ENCODE data around the gene WDR81.
A peak's percentile ranks its signal among the peaks of the same experiment; 100 is the strongest.
"Not testable (repeated sequence)": the region's sequence is repeated elsewhere in the genome, so short reads cannot be mapped to it uniquely, and the experiment has no call there.

Gene WDR81

GRCh38 chr17:1697681-1698080 lies 26.8 kb upstream of the WDR81 start:
- Histone ChIP-seq H3K27me3 (ENCODE audit: insufficient read depth, poor library complexity, severe bottlenecking) (no peaks in the 10 kb centered on the region), H3K36me3 (ENCODE audit: low read depth) (no peaks in the 10 kb centered on the region), H3K27ac (ENCODE audit: poor library complexity, severe bottlenecking) (no peak overlapping the region), H3K4me1 (ENCODE audit: insufficient read depth, poor library complexity, severe bottlenecking) (no peaks in the 10 kb centered on the region), H3K9me3 (ENCODE audit: severe bottlenecking) (no peaks in the 10 kb centered on the region), H3K4me3 (ENCODE audit: severe bottlenecking) (no peak overlapping the region)
- DNase-seq (ENCODE audit: low spot score) (no peak), ATAC-seq (ENCODE audit: low read depth) (no peak; the same call in 2 of the 3 replicates)
- TF ChIP-seq CTCF (IDR thresholded peaks at IDR 0.05; ENCODE audit: poor library complexity, severe bottlenecking) = no peak

GRCh38 chr17:1699891-1700290 lies 24.6 kb upstream of the WDR81 start:
- ATAC-seq (ENCODE audit: low read depth); H3K27ac ChIP-seq (ENCODE audit: poor library complexity, severe bottlenecking); H3K36me3 ChIP-seq (ENCODE audit: low read depth); H3K27me3 ChIP-seq (ENCODE audit: insufficient read depth, poor library complexity, severe bottlenecking); H3K4me3 ChIP-seq (ENCODE audit: severe bottlenecking); H3K9me3 ChIP-seq (ENCODE audit: severe bottlenecking); H3K4me1 ChIP-seq (ENCODE audit: insufficient read depth, poor library complexity, severe bottlenecking); DNase-seq (ENCODE audit: low spot score): not testable (repeated sequence)

- peak; percentile 50; the same call in 1 of the 3 replicates for ATAC-seq (ENCODE audit: low read depth)
- H3K4me1 ChIP-seq (ENCODE audit: insufficient read depth, poor library complexity, severe bottlenecking) = no peaks in the 10 kb centered on the region
- no peak overlapping the region for H3K27ac ChIP-seq (ENCODE audit: poor library complexity, severe bottlenecking)
- DNase-seq (ENCODE audit: low spot score) = no peak
- H3K27me3 ChIP-seq (ENCODE audit: insufficient read depth, poor library complexity, severe bottlenecking) = no peaks in the 10 kb centered on the region
- no peak for TF ChIP-seq CTCF (IDR thresholded peaks at IDR 0.05; ENCODE audit: poor library complexity, severe bottlenecking)
- H3K36me3 ChIP-seq (ENCODE audit: low read depth) = no peaks in the 10 kb centered on the region
- H3K4me3 ChIP-seq (ENCODE audit: severe bottlenecking) = no peak overlapping the region
- H3K9me3 ChIP-seq (ENCODE audit: severe bottlenecking) = no peaks in the 10 kb centered on the region
Measured at GRCh38 chr17:1703063-1703462, 21.4 kb upstream of the WDR81 start.

GRCh38 chr17:1705004-1705403 lies 19.5 kb upstream of the WDR81 start:
- Histone ChIP-seq H3K4me3 (ENCODE audit: severe bottlenecking) (no peak overlapping the region), H3K9me3 (ENCODE audit: severe bottlenecking) (no peaks in the 10 kb centered on the region), H3K27ac (ENCODE audit: poor library complexity, severe bottlenecking) (no peak overlapping the region), H3K4me1 (ENCODE audit: insufficient read depth, poor library complexity, severe bottlenecking) (no peaks in the 10 kb centered on the region), H3K36me3 (ENCODE audit: low read depth) (no peaks in the 10 kb centered on the region), H3K27me3 (ENCODE audit: insufficient read depth, poor library complexity, severe bottlenecking) (no peaks in the 10 kb centered on the region)
- no peak for TF ChIP-seq CTCF (IDR thresholded peaks at IDR 0.05; ENCODE audit: poor library complexity, severe bottlenecking)
- no peak for DNase-seq (ENCODE audit: low spot score)
- ATAC-seq (ENCODE audit: low read depth) = no peak

GRCh38 chr17:1707107-1707506 lies 17.4 kb upstream of the WDR81 start:
- H3K4me3 ChIP-seq (ENCODE audit: severe bottlenecking) = no peak overlapping the region
- ATAC-seq (ENCODE audit: low read depth) (no peak), DNase-seq (ENCODE audit: low spot score) (no peak)
- no peaks in the 10 kb centered on the region for H3K9me3 ChIP-seq (ENCODE audit: severe bottlenecking)
- H3K27ac ChIP-seq (ENCODE audit: poor library complexity, severe bottlenecking) = no peak overlapping the region
- peaks cover 11% of the 10 kb centered on the region for H3K36me3 ChIP-seq (ENCODE audit: low read depth)
- H3K27me3 ChIP-seq (ENCODE audit: insufficient read depth, poor library complexity, severe bottlenecking) = no peaks in the 10 kb centered on the region
- no peak for TF ChIP-seq CTCF (IDR thresholded peaks at IDR 0.05; ENCODE audit: poor library complexity, severe bottlenecking)
- H3K4me1 ChIP-seq (ENCODE audit: insufficient read depth, poor library complexity, severe bottlenecking) = peaks cover 11% of the 10 kb centered on the region

GRCh38 chr17:1708791-1709346 lies 15.6 kb upstream of the WDR81 start:
- not testable (repeated sequence) for H3K9me3 ChIP-seq (ENCODE audit: severe bottlenecking); DNase-seq (ENCODE audit: low spot score); ATAC-seq (ENCODE audit: low read depth); H3K4me3 ChIP-seq (ENCODE audit: severe bottlenecking); H3K27me3 ChIP-seq (ENCODE audit: insufficient read depth, poor library complexity, severe bottlenecking)
- Histone ChIP-seq H3K36me3 (ENCODE audit: low read depth) (peaks cover 28% of the 10 kb centered on the region), H3K4me1 (ENCODE audit: insufficient read depth, poor library complexity, severe bottlenecking) (peaks cover 17% of the 10 kb centered on the region), H3K27ac (ENCODE audit: poor library complexity, severe bottlenecking) (peak overlapping the region; percentile 93)
